Right hindlimb (tissue), 1 donor: ENCODE data around the gene ARHGAP6.
"Not testable (repeated sequence)": the region's sequence is repeated elsewhere in the genome, so short reads cannot be mapped to it uniquely, and the experiment has no call there.

Experiments
- DNase-seq: peaks from one replicate; pipeline ENCODE4 v3.0.0-alpha.2; 2018

The ARHGAP6 gene

GRCh38 chrX:11567528-11568220 is 98.0 kb downstream of the ARHGAP6 start:
- DNase-seq = no peak

DNA sequence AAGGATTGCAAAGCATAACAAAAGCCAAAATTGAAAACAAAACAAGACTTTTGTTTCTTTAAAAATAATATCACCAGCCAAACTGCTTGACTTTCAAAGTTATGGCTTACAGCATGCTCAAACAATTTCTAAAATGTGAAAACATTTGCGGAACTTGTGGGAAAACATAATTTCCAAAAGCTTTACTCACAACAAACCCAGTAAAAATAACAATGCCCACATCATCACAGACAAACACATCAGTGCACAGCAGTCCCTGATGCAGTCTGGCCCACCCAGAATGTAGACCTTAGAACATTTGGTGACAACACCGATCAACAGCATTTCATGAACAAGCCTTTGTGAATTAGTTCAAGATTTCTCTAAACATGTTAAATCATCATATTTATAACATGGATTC is 98.9 kb downstream of the ARHGAP6 start:
- no peak for DNase-seq

DNA sequence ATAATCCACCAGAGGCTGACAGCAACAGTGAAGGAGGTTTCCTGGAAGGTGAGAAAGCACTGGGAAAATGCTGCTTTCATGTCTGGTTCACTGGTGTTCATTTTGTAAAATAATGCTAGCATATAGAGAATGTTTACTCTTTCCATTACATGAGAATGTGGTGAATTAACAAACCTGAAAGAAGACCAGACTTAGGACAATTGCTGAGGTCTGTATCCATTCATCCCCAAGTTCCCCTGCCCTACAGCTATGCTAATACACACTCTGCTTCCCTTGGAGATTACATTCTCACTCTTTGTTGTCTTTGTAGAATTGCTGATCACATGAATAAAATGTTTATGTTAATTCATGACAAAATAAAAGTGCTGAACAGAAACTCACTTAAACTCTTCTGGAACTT is 99.5 kb downstream of the ARHGAP6 start:
- no peak for DNase-seq

GRCh38 chrX:11564546-11564945 is 101.2 kb downstream of the ARHGAP6 start:
- DNase-seq = no peak

- DNase-seq = no peak
Measured at GRCh38 chrX:11562570-11562969, 103.2 kb downstream of the ARHGAP6 start.

GRCh38 chrX:11558972-11559371 is 106.7 kb downstream of the ARHGAP6 start:
- no peak for DNase-seq

GRCh38 chrX:11557120-11557519 is 108.6 kb downstream of the ARHGAP6 start:
- DNase-seq = no peak

DNA sequence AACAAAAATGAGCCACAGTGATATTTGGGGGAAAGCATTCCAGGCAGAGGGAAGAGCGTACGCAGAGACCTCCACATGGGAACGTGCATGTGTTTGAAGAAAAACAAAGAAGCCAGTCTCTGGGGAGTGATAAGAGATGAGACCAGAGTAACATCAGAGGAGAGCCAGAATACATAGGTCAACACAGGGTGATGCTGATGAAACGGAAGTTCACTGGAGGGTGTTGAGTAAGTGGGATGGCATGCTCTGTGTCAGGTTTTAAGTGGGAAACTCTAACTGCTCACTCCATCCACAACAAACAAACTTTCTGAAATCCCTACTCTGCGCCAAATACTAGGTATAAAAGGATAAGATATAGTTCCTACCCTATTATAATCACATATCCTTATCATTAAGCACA is 110.0 kb downstream of the ARHGAP6 start:
- no peak for DNase-seq

- DNase-seq = no peak
Measured at GRCh38 chrX:11553594-11553993, 112.1 kb downstream of the ARHGAP6 start.

DNA sequence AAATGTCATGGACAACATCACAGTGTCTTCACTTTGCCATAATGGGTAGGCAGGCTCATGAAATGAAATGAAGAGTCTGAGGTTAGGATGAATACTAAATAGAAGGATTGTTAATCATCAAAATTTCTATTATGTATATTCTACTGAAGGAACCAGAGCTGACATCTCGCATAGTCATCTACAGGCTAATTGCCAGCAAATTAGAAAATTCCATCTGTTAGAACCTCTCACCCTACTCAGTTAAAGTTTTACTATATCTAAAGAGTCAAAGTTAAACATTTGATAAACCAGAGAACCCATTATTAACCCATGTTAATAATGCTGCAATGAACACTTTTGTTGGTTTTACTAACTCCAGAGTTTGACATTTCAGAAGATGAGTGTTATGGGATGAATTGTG is 114.6 kb downstream of the ARHGAP6 start:
- DNase-seq = no peak

GRCh38 chrX:11546917-11547316 is 118.8 kb downstream of the ARHGAP6 start:
- DNase-seq = no peak

GRCh38 chrX:11543249-11543648 is 122.5 kb downstream of the ARHGAP6 start:
- no peak for DNase-seq

- DNase-seq = no peak
Measured at GRCh38 chrX:11541510-11541909, 124.2 kb downstream of the ARHGAP6 start.

DNA sequence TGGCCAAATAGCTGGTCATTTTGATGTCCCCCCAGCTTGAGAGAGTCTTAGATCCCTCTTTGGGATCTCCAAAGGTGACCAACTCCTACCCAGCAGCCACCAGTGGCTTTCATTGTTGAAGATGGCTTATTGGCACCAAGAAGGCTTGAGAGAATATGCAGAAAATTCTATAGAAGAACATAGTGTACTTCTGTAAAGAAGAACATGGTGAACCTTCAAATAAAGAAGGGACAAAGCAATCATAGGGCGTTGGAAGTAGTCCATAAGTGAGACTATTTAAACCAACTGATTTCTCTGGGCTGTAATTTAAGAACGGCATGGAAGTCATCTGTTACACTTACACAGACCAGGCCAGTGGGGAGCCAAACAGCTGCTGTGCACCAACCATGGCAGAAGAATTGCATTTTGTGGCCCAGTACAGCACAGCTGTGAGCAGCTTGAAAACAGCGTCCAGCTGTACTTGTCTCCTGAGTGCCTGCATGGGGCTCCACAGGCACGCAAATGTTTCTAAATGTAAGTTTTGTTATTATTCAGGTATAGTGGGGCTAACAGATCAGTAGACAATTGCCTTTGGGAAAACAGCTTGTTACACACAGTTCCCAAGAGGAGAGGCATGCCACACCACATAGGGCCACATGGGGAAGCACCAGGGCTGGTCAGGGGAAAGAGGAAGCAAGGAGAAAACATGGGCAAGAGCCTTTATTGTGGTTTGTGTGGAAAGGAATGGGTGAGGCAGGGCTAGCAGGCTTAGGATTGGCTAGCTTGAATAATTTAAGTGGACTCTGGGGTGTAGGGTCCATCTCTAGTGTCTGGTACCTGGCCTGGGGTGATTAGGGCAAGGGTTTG is 125.0 kb downstream of the ARHGAP6 start:
- DNase-seq = peak; percentile 63

GRCh38 chrX:11537141-11537540 is 128.6 kb downstream of the ARHGAP6 start:
- no peak for DNase-seq

DNA sequence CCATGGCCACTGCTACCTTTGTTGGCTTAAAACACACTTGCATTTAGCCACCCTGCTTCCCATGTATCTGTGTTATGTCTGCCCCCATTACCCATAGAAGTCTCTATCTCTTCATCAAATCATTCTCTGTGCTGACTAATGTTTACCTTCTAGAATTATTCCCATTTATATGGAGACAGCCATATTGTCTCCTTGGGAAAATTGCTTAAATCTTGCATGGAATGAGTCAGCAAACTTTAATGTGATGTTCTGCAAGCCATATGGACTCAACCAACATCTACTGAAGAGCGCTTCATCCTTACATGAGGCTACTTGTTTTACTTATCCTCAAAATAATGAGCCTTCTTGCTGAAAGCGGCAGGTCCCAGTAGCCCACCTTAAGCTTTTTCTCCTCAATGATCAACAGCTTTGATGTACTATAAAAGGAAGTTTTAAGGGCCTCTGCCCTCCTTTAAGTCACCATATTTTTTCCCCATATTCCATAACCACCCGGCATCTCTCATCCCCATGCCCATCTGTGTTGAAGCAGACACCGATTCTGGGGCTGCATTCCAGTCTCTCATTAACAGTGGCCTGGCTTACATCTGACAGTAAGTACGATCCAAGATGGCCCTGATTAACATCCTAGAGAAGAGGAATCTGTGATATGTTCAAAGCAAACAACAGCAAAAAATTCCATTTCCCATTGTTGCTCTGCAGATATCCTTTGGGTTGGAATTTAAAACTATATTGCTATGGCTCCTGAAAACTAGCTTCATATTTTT is 130.4 kb downstream of the ARHGAP6 start:
- no peak for DNase-seq

- DNase-seq = no peak
Measured at GRCh38 chrX:11533199-11533651, 132.5 kb downstream of the ARHGAP6 start.

DNA sequence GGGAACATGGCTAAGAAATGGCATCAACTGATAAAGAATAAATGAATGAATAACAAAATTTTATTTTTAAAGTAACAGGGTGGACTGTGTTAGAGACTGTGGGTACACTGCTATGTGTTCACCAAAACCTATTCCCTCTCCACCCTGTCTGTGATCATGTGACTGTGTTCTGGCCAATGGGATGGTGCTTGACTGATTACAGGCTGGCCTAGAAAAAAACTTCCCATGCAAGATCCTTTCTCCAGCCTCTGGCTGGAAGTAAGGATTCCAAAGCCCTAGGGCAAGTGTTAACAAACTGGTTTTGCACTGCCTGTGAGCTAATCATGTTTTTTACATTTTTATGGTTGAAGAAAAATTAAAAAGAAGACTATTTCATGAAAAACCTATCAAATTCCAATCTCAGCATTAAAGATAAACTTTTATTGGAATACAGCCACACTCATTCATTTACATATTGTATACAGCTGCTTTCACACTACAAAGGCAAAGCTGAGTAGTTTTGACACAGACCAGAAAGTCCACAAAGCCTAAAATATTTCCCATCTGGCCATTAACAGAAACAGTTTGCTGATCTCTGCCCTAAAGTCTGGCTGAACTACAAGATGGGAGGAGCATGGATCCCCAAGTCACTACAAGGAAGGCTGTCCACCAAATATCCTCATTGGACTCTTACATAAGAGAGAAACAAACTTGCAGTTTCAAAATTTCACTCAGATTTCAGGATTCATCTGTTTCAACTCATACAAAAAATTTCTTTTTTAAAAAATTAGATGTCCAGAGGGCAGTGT is 133.2 kb downstream of the ARHGAP6 start:
- DNase-seq = no peak

- DNase-seq = no peak
Measured at GRCh38 chrX:11531226-11531625, 134.5 kb downstream of the ARHGAP6 start.

DNA sequence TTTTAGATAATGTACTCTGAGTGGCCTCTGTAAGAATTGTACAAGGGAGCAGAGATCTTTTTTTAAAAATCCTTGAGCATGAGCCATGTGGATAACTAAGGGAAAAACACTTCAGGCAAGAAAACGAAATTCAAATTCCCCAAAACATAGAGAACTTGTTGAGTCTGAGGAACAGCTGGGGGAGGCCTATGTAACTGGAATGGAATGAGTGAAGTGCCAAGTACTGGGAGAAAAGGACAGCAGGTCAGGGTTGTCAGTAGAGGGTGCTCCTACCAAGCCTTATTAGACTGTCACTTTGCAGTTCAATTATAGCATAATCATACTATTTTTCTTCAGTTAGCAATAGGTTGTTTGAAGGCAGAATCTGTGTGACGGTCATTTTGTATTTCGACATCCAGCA is 135.1 kb downstream of the ARHGAP6 start:
- no peak for DNase-seq

- DNase-seq = no peak
Measured at GRCh38 chrX:11528623-11529022, 137.1 kb downstream of the ARHGAP6 start.

DNA sequence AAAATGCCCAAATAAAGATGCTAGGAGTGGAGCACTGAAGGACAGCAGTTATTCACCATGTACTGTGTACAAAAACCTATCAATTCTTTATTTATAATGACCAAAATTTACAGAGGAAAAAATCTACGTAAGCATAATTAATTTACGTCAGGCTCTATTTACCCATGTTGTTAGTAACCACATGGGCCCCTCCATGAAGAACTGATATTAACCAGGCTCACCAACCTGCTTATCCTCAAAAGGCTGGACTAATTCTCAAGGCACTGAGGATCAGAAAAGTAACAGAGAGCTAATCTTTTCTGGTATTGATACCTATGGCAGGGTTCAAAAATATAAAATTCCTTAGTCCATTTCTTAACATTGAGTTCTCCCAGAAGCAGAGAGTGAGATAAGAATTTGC is 140.0 kb downstream of the ARHGAP6 start:
- DNase-seq = no peak

- DNase-seq = not testable (repeated sequence)
Measured at GRCh38 chrX:11519234-11519633, 146.5 kb downstream of the ARHGAP6 start.
